SK-N-DZ (cell line): ENCODE results near the gene USP48.

Experiments used
- DNase-seq: peaks from one replicate; pipeline ENCODE4 v3.0.0-alpha.2; 2015; ENCODE audit warnings: low spot score

USP48 gene

DNA sequence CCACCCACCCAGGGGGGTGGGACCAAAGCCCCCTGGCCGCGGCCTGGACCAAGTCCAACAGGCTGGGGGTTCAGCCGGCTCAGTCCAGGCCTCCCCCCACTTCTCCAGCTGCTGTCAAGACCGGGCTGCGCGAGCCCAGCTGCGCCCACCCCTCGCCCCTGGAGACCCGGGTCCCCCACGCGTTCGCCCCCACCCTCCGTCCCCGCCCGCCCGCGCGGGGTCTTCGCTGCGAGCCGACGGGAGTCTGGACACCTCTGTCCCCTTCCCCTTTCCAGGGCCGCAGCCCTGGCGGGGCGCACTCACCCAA is 114.0 kb downstream of the USP48 start:
- DNase-seq = no peak

GRCh38 chr1:21668232-21668950 is 114.6 kb downstream of the USP48 start:
- DNase-seq = no peak

- no peak for DNase-seq
These were observed 115.4 kb downstream of the USP48 start for GRCh38 chr1:21667348-21668231.

- DNase-seq = no peak
These were observed 116.2 kb downstream of the USP48 start for GRCh38 chr1:21666576-21667320.

DNA sequence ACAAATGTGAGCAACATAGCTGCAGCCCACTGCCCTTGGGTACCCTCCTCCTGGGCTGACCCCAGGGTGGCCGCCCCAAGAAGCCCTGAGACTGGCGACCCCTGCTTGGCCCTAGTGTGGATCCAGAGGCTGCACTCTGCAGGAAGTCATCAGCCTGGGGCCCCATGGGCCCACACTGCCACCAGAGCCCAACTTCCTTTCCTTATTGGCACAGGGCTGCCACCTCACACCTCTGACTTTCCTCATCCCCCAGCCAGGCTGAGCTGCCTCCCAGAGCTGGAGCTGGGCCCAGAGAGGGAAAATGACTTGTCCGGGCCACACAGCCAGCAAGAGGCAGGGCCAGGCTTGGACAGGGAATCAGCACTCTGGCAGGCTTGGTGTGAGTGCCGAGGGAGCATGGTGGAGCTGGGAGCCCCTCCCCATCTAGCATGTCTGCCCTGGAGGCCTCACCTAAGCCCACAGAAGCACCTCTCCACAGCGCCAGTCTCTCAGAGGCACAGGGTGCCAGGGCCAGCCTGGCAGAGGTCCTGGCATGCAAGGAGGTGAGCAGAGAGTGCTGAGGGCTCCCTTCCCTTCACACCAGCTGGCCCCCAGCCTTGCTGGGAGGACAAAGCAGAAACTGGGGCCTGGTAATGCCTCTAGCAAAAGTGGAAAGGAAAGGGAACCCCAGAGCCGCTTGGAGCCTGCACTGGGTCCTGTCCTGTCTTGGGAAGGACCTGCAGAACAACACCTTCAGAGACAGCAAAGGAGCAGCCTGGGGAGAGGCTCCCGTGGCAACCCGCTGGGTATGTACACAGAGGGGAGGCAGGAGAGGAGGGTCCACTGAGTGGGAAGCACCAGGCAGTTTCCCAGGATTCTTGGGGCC is 117.0 kb downstream of the USP48 start:
- no peak for DNase-seq

DNA sequence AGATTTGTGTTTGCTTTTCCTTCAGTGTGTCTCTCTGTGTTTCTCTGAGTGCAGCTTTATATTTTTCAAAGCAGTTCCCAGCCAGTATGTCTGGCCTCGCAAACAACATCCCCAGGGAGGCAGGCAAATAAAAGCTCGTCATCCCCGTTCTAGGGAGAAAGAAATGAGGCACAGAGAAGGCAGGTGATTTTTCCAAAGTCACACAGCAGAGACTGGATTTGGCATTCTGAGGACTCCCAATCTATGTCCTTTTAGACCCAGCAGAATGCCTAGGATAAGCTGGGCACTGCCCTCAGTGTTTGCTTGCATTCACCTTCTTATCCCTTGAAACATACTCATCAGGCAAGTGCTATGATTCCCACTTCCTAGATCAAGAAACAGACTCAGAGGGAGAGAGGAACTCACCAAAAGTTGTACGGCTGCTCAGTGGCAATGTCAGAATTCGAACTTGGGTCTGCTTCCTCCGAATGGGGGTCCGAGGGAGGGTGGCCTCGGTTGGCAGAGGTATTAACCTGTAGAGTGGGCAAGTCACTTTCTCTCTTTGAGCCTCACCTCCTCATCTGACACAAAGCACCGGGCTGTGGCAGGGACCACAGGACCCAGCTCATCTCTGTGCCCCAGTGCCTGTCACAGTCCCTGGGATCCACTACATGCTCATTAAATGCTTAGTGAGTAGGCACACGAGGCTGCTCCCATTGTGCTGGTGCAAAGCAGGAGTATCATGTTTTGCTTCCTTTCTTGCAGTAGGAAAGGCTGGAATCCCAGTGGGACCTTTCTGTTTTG is 118.0 kb downstream of the USP48 start:
- DNase-seq = no peak

- DNase-seq = no peak
These were observed 118.8 kb downstream of the USP48 start for GRCh38 chr1:21663951-21664805.

GRCh38 chr1:21663248-21663950 is 119.5 kb downstream of the USP48 start:
- DNase-seq = no peak

- no peak for DNase-seq
These were observed 120.3 kb downstream of the USP48 start for GRCh38 chr1:21662426-21663247.

DNA sequence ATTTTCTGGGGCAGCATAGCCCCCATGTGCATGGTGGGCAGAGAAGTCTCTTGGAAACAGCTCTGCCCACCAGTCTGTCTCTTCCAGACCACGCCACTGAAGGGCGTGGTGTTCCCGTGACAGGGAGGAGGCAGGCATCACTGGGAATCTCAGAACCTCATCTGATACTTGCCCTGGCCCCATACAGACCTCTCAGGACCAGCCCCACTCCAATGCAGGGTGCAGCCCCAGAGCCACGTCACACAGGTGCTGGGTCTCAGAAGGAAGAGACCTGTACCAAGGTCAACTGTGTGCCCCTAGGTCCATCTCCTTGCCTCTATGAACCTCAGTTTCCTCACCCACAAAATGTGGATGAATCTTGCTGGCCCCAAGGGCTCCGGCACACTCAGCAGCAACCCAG is 121.1 kb downstream of the USP48 start:
- no peak for DNase-seq

GRCh38 chr1:21659924-21660326 is 123.0 kb downstream of the USP48 start:
- no peak for DNase-seq

DNA sequence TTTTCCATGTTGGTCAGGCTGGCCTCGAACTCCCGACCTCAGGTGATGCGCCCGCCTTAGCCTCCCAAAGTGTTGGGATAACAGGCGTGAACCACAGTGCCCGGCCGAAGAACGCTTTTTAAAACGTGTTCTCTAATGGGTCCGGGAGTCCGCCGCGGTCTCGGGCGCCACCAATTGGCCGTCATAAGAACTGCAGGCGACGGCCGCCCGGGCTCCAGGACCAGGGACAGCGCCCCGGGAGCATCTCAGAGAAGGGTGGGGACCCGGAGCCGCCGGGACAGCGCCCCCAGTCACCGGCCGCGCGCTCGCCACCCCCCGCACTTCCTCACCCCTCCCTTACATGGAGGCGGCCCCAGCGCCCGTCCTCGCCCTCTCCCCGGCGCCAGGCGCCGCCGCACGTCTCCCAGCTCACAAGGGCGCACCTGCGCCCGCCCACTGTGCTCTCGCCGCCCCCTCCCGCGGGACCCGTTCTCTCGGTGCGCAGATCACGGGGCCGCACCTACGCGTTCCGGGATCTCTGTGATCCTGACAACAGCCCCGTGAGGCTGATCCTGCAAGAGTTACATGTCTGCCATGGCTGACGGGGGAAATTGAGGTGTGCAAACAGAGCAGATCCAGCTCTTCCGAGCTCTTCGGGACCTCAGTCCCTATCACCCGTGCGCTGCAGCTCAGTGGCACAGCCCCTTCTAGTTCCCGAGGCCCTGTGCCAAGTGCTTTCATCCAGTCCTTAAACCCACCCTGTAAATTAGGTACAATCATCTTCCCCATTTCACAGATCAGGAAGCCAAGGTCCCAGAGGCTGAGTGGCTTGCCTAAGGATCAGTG is 123.6 kb downstream of the USP48 start:
- peak; percentile 44 for DNase-seq

DNA sequence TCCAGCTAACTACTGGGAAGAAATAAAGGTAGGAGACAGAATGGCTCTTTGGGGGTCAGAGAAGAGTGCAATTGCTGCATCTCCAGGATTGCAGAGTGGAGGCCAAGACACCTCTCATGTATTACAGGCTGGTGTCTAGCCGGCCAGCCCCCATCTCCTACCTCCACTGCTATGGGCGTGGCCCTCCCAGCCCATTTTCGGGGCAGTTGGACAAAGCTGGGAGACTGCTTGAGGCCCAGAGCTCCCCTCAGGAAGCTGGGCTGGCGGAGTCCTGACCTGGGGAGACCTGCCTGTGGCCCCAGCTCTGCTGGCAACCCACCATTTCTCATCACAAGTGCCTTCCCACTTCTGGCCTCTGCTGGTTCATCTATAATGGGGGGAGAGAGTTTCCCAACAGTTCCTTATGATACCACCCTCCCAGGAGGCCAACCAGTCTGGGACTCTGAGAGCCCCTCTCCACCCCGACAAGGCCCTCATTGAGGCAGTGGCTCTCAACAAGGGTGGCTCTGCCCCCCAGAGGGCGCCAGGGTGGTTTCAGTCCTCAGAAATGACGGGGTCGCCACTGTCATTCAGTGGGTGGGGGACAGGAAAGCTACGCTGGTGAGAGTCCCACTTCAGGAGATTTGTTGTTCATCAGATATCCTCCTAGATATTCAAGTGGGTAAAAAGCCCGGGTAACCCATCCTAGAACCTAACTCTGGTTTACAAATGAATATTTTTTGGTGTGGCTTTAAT is 125.3 kb downstream of the USP48 start:
- no peak for DNase-seq

DNA sequence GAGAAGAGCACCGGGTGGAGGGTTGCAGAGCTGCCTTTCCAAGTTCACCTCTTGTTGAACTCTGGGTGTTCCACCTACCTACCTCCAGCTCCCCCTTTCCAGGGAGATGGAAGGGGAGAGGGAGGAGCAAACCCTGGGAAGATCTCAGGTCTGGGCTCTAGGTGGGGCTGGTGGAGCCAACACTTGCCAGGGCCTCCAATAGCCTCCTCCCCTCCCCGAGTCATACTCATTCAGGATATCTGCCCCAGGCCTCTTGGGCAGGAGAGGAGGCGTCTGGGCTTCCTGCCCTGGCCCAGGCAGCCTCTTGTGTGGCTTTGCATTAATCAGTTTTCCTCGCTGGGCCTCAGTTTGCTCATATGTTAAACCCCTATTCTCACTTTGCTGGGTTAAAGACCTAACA is 127.2 kb downstream of the USP48 start:
- no peak for DNase-seq

DNA sequence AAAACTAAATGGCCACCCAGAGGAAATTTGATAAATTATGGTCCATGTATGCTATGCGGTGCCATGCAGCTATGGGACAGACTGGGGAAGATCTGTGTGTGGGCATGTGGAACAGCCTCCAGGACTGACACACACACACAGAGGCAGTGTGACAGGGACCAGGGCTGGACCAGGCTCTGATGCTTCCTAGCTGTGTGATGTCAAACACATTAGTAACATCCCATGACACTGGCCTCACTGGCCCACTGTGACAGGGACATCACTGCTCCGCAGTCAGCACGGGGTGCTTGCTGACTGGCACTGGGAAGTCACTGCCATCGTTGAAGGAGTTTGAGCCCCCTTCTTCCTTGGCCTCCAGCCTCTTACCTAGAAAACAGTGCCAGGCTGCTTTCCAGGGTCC is 127.7 kb downstream of the USP48 start:
- no peak for DNase-seq

DNA sequence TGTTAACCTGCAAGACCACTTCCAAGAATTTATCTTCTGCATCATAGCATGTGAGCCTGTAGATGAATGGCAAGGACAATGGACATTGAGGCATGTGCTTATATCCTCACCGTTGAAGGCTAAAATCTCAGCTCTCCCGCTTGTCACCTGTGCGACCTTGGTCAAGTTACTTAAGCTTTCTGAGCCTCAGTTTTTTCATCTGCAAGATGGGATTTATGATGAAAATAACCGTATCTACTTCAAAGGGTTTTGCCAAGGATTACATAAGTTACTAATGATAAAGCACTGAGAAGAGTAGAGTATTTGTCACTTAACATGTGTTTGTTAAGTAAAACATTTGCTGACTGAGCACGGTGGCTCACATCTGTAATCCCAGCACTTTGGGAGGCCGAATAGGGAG is 128.7 kb downstream of the USP48 start:
- no peak for DNase-seq

- no peak for DNase-seq
These were observed 129.2 kb downstream of the USP48 start for GRCh38 chr1:21653744-21654100.
